OCI-M2 (cell line): Measurements from ENCODE around the gene GCK.

ENCODE experiments used
- DNase-seq: peaks from one replicate; lab custom pipeline; 2025; ENCODE audit not compliant: unreplicated experiment; lab: John Stamatoyannopoulos, UW

Gene GCK

GRCh38 chr7:44121761-44122420 is 67.3 kb downstream of the GCK start:
- DNase-seq: no peak

GRCh38 chr7:44120395-44120794 is 68.8 kb downstream of the GCK start:
- DNase-seq: no peak

DNA sequence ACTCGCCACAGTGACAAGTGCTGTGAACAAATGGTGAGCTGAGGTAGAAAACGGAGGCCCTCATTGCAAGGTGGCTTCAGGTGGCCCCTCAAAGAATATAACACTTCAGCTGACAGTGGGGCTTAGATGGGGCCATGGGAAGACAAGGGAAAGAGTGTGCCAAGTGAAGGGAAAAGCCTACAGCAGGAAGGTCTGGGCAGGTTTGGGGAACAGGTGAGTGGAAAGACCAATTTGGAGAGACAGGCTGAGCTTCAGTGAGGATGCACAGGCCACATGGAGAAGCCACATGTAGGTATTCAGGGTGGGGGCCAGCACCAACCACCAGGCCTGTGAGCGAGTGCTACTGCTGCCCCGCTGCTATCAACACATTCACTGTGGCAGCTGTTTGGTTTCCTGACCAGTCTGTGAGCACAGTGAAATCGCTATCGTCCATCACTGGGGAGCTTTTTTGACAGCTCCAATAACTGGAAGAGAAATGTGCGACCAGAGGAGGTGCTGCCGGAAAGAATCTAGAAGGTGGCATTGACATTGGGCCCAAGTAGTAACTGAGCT is 69.3 kb downstream of the GCK start:
- no peak for DNase-seq

- DNase-seq: no peak
Measured at GRCh38 chr7:44117801-44118429, 71.3 kb downstream of the GCK start.

- DNase-seq: no peak
Measured at GRCh38 chr7:44116789-44117666, 72.2 kb downstream of the GCK start.

DNA sequence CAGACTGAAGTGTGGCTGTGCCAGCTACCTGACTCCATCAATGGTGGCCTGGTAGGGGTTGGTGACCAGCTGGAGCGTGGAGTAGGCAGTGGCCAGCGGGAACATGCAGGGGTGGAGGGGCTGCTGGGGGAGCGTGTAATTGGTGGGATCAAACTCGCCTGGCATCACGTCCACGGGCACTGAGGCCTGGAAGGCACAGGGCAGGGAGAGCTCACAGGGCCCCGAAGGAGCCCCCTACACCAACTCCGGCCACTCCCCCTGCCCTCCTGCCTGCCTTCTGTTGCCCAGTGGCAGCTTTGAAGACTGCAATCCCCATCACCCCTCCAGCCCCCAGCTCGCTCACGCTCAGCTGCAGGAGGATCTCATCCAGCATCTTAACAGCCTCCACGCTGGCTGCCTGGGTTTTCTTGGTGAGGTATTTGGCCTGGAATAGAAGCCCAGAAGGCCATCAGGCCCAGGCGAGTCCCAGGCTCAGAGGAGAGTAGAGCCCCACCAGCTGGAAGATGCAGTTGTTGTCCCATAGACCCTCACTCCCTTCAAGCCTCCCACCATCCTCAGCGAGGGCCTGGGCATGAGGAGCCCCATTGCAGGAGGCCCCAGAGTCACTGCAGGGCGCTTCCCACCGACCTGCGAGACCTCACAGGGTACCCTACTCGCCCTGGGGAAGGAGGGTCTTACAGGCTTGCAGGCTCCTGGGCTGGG is 73.0 kb downstream of the GCK start:
- no peak for DNase-seq

DNA sequence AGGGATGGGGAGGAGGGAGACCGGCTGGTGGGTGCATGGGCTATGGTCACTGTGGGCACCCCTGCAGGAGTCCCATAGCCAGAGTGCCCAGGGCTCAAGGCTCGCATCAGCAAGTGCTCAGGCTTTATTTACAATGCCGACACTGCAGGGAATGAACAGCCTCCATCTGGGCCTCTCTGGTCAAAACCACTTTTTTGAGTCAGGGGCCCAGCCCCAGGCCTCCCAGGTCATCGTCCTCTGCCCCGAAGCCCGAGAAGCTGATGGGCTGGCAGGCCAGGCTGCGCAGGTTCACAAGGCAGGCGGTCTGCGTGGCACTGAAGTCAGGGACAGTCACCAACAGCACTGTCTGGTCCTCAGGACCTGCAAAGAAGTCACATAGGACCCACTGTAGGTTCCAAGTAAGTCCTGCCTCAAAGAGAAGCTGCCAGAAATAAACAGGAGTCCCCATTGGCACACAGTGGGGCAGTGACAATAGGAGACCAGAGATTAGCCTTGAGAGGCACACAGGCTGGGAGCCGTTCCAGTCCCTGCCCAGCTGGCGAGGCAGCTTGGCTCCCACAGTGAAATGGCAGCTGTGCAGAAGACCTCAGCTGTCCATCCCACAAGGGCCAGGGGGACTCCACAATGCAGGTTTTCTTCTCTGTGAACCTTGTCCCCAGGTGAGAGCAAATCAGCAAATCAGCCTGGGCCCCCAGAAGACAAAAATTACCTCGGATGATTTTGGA is 74.5 kb downstream of the GCK start:
- no peak for DNase-seq

DNA sequence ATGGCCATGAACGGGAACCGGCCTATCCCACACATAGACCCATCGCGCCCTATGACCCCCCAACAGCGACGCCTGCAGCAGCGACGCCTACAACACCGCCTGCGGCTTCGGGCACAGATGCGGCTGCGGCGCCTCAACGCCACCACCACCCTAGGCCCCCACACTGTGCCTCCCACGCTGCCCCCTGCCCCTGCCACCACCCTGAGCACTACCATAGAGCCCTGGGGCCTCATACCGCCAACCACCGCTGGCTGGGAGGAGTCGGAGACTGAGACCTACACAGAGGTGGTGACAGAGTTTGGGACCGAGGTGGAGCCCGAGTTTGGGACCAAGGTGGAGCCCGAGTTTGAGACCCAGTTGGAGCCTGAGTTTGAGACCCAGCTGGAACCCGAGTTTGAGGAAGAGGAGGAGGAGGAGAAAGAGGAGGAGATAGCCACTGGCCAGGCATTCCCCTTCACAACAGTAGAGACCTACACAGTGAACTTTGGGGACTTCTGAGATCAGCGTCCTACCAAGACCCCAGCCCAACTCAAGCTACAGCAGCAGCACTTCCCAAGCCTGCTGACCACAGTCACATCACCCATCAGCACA is 75.4 kb downstream of the GCK start:
- no peak for DNase-seq

- no peak for DNase-seq
Measured at GRCh38 chr7:44112997-44113763, 76.1 kb downstream of the GCK start.

DNA sequence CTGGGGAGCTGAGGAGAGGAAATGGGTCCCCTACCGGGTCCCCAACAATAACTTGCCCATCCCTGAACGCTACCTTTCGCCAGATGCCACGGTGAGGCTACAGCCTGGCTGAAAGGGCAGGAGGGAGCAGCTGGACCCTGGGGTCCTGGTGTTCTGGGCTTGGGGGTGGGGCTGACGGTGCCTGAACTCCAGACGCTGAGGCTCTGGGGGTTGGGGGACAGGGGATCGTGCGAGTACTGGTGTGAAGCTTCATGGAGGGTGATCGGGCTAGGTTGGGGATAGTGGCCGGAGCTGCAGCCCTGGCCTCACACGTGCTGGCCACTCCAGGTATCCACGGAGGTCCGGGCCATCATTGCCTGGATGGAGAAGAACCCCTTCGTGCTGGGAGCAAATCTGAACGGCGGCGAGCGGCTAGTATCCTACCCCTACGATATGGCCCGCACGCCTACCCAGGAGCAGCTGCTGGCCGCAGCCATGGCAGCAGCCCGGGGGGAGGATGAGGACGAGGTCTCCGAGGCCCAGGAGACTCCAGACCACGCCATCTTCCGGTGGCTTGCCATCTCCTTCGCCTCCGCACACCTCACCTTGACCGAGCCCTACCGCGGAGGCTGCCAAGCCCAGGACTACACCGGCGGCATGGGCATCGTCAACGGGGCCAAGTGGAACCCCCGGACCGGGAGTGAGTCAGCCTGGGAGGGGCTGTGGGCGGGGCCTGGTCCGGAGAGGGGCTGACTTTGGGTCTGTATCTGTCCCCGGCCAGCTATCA is 76.8 kb downstream of the GCK start:
- DNase-seq: no peak

- DNase-seq: no peak
Measured at GRCh38 chr7:44111761-44112160, 77.5 kb downstream of the GCK start.

DNA sequence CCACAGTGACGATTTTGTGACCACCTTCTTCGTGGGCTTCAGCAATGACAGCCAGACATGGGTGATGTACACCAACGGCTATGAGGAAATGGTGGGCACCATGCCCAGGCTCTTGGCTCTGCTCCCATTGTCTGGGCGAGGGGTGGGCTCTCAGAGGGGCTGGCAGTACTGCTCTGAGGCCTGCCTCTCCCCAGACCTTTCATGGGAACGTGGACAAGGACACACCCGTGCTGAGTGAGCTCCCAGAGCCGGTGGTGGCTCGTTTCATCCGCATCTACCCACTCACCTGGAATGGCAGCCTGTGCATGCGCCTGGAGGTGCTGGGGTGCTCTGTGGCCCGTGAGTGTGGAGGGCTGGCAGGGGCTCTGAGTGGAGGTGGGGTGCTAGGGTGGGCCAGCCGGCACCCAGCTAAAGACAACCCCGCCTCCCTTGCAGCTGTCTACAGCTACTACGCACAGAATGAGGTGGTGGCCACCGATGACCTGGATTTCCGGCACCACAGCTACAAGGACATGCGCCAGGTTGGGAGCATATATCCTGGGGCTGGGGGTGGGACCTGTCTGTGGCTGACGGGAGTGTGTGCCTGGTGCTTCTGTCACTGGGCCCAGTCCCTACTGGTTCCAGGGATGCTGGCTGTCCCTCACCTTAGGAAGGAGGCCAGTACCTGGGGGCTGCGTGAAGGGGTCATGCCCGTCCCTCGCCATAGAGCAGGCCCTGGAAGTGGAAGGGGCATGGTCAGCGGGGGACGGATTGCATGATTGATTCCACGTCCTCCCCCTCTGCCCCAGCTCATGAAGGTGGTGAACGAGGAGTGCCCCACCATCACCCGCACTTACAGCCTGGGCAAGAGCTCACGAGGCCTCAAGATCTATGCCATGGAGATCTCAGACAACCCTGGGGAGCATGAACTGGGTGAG is 78.3 kb downstream of the GCK start:
- no peak for DNase-seq

DNA sequence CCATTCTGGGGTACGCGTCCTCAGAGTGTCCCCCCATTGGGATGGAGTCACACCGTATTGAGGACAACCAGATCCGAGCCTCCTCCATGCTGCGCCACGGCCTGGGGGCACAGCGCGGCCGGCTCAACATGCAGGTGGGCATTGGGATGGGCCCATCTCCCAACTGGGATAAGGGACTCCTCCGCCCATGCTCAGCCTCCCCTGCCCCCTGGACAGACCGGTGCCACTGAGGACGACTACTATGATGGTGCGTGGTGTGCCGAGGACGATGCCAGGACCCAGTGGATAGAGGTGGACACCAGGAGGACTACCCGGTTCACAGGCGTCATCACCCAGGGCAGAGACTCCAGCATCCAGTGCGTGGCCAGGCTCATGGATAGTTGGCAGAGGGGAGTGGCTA is 79.2 kb downstream of the GCK start:
- DNase-seq: no peak

DNA sequence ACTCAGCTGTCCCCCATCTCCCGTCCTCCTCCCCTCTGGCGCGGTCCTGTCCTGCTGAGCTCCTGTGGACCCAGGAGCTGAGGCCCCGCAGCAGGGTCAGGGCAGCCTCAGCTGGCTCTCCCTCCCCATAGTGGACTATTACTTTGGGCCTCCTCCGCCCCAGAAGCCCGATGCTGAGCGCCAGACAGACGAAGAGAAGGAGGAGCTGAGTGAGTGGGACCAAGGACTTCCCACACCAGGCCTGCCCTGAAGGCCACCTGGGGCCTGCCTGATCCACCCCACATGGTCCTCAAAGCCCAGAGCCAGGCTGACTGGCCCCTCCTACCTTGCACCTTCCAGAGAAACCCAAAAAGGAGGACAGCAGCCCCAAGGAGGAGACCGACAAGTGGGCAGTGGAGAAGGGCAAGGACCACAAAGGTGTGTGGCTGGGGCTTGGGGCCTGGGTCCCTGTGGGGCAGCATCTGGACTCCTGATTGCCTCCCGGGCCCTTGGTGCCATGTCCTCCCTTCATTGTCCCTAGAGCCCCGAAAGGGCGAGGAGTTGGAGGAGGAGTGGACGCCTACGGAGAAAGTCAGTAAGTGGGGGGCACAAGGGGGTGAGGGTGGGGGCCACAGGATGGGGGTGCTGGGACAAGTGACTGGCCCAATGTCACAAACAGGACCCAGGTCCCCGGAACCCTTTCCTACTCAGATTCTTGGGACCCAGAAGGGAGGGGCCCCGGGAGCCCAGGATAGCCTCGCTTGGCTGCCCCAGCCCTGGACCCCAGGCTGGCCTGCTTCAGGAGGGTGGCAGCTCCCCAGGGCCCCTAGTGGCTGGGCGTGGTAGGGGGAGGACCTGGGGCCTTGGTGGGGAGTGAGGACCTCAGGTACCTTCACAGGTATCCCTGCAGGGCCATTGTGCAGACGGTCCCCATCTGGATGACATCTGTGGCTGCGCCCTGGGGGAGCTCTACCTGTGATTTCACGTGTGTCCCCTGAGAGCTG is 80.2 kb downstream of the GCK start:
- no peak for DNase-seq

DNA sequence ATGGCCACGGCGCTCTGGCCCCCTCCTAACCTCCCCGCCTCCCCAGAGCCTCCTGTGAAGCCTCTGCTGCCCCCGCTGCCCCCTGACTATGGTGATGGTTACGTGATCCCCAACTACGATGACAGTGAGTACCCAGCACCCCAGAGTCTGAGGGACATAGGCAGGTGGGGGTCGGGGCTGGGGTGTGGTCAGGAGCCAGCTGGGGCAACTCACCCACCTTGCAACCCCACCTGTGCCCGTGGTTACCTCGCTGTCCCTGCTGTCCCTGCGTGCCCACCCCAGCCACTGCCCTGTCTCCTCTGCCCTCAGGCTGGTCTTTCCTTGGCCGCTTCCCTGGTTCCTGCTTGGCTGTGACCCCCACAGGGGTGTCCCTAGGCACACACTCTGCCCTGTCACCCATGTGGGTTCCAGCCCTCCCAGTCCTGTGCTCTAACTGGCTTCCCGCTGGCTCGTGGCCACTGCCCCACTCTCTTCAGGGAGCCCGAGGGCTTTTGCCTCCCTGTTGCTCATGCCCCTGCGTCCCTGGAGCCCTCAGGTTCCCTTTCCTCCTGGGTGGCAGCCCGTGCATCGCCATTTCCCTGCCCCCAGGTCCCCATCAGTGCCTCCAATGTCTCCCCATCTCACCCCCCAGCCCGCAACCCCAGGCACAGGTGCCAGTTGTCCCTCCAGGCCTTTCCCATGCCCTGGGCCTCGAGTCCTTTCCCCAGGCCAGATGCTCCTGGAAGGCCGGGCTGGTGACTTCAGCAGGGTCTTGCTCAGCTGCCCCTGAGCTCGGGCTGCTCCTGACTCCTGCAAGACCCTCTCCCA is 81.1 kb downstream of the GCK start:
- no peak for DNase-seq
